HCT116 (cell line): Measurements from ENCODE around the gene MED23. TPM values are rescaled to one million over a fixed set of nuclear protein-coding genes. Genes with fewer than 3 reads are reported as not detected.

Experiments used
- ATAC-seq: fragments of 200-7000 bp; cut with Tn5 transposase; 2 replicates; pipeline ENCODE4 v1.9.1; 2020; ENCODE audit warnings: mild to moderate bottlenecking, moderate library complexity
- BruUV-seq: library from RNA; stranded (reverse); fragments of 400-500 nt; replicated peaks from 2 replicates; lab custom pipeline; 2021; lab: Mats Ljungman, UMichigan
- CTCF ChIA-PET: fragments of 300-600 bp; sonication (Branson Sonifier 250); formaldehyde crosslinking; loops from one replicate; lab custom pipeline; 2021; ENCODE audit warnings: antibody characterized with exemption; lab: Charles Lee
- POLR2A ChIA-PET: fragments of 300-600, 350-600 bp; sonication (Branson Sonifier 250); formaldehyde crosslinking; loops from one replicate; lab custom pipeline; 2021; ENCODE audit warnings: antibody characterized with exemption; lab: Charles Lee
- RAD21 ChIA-PET, 2 experiments: fragments of 300-600 bp; sonication (Branson Sonifier 250); formaldehyde crosslinking; loops; one replicate each; lab custom pipeline; 2023; ENCODE audit warnings: low total read pairs in 2 of 2; ENCODE audit not compliant: uncharacterized antibody in 2 of 2, unreplicated experiment in 2 of 2, low non-redundant PET in 1 of 2; lab: Charles Lee
- DNase-seq: peaks from one replicate; pipeline ENCODE4 v3.0.0-alpha.2; 2010; ENCODE audit warnings: low read depth, low spot score
- H2AFZ ChIP-seq: fragments of 200-600 bp; shearing (Covaris generic), sonication (generic); 2 replicates; pipeline ENCODE4 v1.6.1; 2017; ENCODE audit warnings: low read depth, mixed run types, mixed read lengths, antibody characterized with exemption, low read length; ENCODE audit not compliant: poor library complexity, severe bottlenecking
- H3K27ac ChIP-seq: 2 replicates; pipeline ENCODE4 v1.5.1; 2012; ENCODE audit warnings: low read depth, low read length
- H3K27me3 ChIP-seq: fragments of 200-600 bp; sonication (generic); 2 replicates; pipeline ENCODE4 v1.6.1; 2016; ENCODE audit warnings: mixed run types, low read length, mixed read lengths; ENCODE audit not compliant: insufficient read depth
- H3K36me3 ChIP-seq, 2 experiments: fragments of 200-500 bp in 1 of 2; fragments of 200-600 bp in 1 of 2; sonication (Bioruptor generic) in 1 of 2; sonication (generic) in 1 of 2; 2 replicates each; pipeline versions ENCODE4 v1.5.1 to v1.6.1; 2014 to 2016; ENCODE audit warnings: low read length in 2 of 2, inconsistent platforms in 1 of 2, mixed read lengths in 1 of 2, mixed run types in 1 of 2; ENCODE audit not compliant: insufficient read depth in 2 of 2, control insufficient read depth in 1 of 2
- H3K4me1 ChIP-seq, 2 experiments: fragments of 200-600 bp in 1 of 2; sonication (generic) in 1 of 2; 2 replicates each; pipeline versions ENCODE4 v1.5.1 to v1.6.1; 2012 to 2017; ENCODE audit warnings: low read length in 2 of 2, inconsistent platforms in 1 of 2, mild to moderate bottlenecking in 1 of 2, mixed read lengths in 1 of 2, mixed run types in 1 of 2, moderate library complexity in 1 of 2; ENCODE audit not compliant: insufficient read depth in 2 of 2, control insufficient read depth in 1 of 2
- H3K4me2 ChIP-seq: fragments of 200-600 bp; sonication (generic); 2 replicates; pipeline ENCODE4 v1.6.1; 2017; ENCODE audit warnings: mixed run types, low read length, mixed read lengths
- H3K4me3 ChIP-seq, 2 experiments: fragments of 200-600 bp in 1 of 2; sonication (generic) in 1 of 2; replicated peaks in 1 of 2; 2 replicates each; pipeline ENCODE4 v1.5.1; 2011 to 2016; ENCODE audit warnings: low read length in 2 of 2, control low read depth in 1 of 2, low read depth in 1 of 2, mild to moderate bottlenecking in 1 of 2, mixed read lengths in 1 of 2, mixed run types in 1 of 2
- H3K79me2 ChIP-seq: fragments of 200-600 bp; sonication (generic); 2 replicates; pipeline ENCODE4 v1.6.1; 2017; ENCODE audit warnings: mild to moderate bottlenecking, mixed run types, low read length, moderate library complexity, mixed read lengths; ENCODE audit not compliant: insufficient read depth
- H3K9ac ChIP-seq: fragments of 200-600 bp; sonication (generic); 2 replicates; pipeline ENCODE4 v1.6.1; 2016; ENCODE audit warnings: low read length, mixed read lengths
- H3K9me2 ChIP-seq: fragments of 200-600 bp; sonication (generic), shearing (Covaris generic); 2 replicates; pipeline ENCODE4 v1.6.1; 2017; ENCODE audit warnings: mixed run types, mild to moderate bottlenecking, moderate library complexity; ENCODE audit not compliant: insufficient read depth
- H3K9me3 ChIP-seq, 2 experiments: fragments of 200-500 bp in 1 of 2; fragments of 200-600 bp in 1 of 2; sonication (Bioruptor generic) in 1 of 2; sonication (generic) in 1 of 2; 2 replicates each; pipeline ENCODE4 v1.6.1; 2014 to 2017; ENCODE audit warnings: low read length in 2 of 2, mixed read lengths in 2 of 2, inconsistent platforms in 1 of 2, low read depth in 1 of 2, mild to moderate bottlenecking in 1 of 2, mixed run types in 1 of 2, moderate library complexity in 1 of 2; ENCODE audit not compliant: control insufficient read depth in 1 of 2, insufficient read depth in 1 of 2
- H4K20me1 ChIP-seq: fragments of 200-600 bp; sonication (generic), shearing (Covaris generic); 2 replicates; pipeline ENCODE4 v1.6.1; 2017; ENCODE audit warnings: mixed run types, mild to moderate bottlenecking, moderate library complexity; ENCODE audit not compliant: insufficient read depth
- JUND ChIP-seq: IDR thresholded peaks from 2 replicates; pipeline ENCODE4 v1.6.1; 2012
- TCF7L2 ChIP-seq: IDR thresholded peaks from 2 replicates; pipeline ENCODE4 v1.7.0; 2011; ENCODE audit warnings: borderline replicate concordance, inconsistent platforms; ENCODE audit not compliant: insufficient read depth, insufficient read length; ENCODE audit errors: extremely low read depth
- intact Hi-C: fragments of 100-400 bp; cut with micrococcal nuclease; formaldehyde crosslinking; loops from 2 replicates; pipeline ENCODE4 v1.10.0; 2022
- total RNA-seq: library from RNA; stranded (reverse); gene quantifications from one replicate; pipeline ENCODE4 v1.2.1, GENCODE V29; 2021; ENCODE audit not compliant: unreplicated experiment
- TF ChIP-seq, protein P1 (sequence below): IDR thresholded peaks from 2 replicates; pipeline ENCODE4 v1.6.1; 2012; ENCODE audit warnings: low read depth

The MED23 gene
- total RNA-seq, 1 experiment from 2014 or later, result 17.2 TPM

DNA sequence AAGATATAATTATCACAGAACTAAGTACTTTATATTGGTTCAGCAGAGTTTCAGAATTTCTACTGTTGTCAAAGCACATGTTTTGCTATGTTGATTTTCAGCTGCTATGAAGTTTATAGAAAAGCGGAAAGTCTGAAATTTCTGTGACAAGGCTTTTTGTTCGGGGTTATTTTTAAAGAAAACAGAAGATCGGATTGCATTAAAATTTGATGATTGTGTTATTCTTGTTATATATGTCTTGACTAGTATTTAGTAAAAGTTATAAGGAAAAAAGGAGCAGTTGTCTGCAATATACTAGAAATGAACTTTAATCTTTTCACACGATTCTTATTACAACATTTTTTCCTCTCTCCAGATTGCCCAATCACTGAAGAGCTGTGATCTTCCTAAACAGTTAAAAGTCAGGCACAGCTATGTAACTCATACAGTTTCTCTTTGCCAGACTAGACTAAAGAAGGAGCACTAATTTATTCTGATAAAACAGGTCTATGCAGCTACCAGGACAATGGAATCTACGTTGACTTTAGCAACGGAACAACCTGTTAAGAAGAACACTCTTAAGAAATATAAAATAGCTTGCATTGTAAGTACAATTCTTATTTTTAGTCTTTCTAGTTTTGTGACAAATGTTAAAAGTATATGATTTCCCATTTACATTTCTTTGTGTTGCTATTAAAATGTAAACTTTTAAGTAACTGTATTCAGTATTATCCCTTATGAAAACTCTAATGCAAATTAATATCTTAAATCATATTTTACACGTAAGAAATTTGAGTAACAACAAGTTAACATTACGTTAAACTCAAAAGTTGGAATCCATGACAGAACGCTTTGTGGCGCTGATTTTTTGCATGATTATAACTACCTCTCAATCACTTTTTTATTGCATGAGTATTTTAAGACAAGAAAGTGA lies 9.1 kb upstream of the MED23 start, which contains the start of gene ENPP3:
ENPP3 (plus strand) TSS at position 423 of the 913 bp plus-strand sequence; CDS start at position 506, 83 bp downstream.
- Histone ChIP-seq H3K9me2 (no peaks in the 10 kb centered on the region), H3K9ac (no peak within 1 kb of the TSS), H3K4me2 (no peak within 1 kb of the TSS), H3K9me3 (no peaks in the 10 kb centered on the region), H3K4me3 (no peak within 1 kb of the TSS), H3K27me3 (no peaks in the 10 kb centered on the region), H3K79me2 (no peaks in the 10 kb centered on the region), H2AFZ (no peak within 1 kb of the TSS), H3K36me3 (no peaks in the 10 kb centered on the region), H3K27ac (no peak within 1 kb of the TSS), H3K4me1 (no peaks in the 10 kb centered on the region), H4K20me1 (no peaks in the 10 kb centered on the region)
- DNase-seq (no peak), ATAC-seq (no peak)
- no peak for TF ChIP-seq TCF7L2
- no peak for TF ChIP-seq JUND
- TF ChIP-seq, protein P1, sequence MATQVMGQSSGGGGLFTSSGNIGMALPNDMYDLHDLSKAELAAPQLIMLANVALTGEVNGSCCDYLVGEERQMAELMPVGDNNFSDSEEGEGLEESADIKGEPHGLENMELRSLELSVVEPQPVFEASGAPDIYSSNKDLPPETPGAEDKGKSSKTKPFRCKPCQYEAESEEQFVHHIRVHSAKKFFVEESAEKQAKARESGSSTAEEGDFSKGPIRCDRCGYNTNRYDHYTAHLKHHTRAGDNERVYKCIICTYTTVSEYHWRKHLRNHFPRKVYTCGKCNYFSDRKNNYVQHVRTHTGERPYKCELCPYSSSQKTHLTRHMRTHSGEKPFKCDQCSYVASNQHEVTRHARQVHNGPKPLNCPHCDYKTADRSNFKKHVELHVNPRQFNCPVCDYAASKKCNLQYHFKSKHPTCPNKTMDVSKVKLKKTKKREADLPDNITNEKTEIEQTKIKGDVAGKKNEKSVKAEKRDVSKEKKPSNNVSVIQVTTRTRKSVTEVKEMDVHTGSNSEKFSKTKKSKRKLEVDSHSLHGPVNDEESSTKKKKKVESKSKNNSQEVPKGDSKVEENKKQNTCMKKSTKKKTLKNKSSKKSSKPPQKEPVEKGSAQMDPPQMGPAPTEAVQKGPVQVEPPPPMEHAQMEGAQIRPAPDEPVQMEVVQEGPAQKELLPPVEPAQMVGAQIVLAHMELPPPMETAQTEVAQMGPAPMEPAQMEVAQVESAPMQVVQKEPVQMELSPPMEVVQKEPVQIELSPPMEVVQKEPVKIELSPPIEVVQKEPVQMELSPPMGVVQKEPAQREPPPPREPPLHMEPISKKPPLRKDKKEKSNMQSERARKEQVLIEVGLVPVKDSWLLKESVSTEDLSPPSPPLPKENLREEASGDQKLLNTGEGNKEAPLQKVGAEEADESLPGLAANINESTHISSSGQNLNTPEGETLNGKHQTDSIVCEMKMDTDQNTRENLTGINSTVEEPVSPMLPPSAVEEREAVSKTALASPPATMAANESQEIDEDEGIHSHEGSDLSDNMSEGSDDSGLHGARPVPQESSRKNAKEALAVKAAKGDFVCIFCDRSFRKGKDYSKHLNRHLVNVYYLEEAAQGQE, result no peak
- RAD21 ChIA-PET, result no interaction called here
- CTCF ChIA-PET, result interaction anchor here (2.6 kb wide), 1 partner anchor 9 kb away, joined by 13 read pairs; the partner anchor contains the start of gene MED23
- no TSS peak for BruUV-seq
- POLR2A ChIA-PET, result no interaction called here
- intact Hi-C loops, result no loop called here
